SIG-M5 (cell line): ENCODE data around the gene CHRNA3.
A peak's percentile ranks its signal among the peaks of the same experiment; 100 is the strongest.

Experiments
- DNase-seq: peaks from one replicate; lab custom pipeline; 2025; lab: John Stamatoyannopoulos, UW

Gene CHRNA3

GRCh38 chr15:78636378-78636859, 15.6 kb upstream of the CHRNA3 start:
- DNase-seq: no peak

- DNase-seq: no peak
Measured at GRCh38 chr15:78635346-78635745, 14.6 kb upstream of the CHRNA3 start.

GRCh38 chr15:78634210-78635145, 13.7 kb upstream of the CHRNA3 start:
- no peak for DNase-seq

- no peak for DNase-seq
Measured at GRCh38 chr15:78633348-78633747, 12.6 kb upstream of the CHRNA3 start.

GRCh38 chr15:78630886-78631633, 10.3 kb upstream of the CHRNA3 start:
- no peak for DNase-seq

- no peak for DNase-seq
Measured at GRCh38 chr15:78629716-78630065, 8.9 kb upstream of the CHRNA3 start.

GRCh38 chr15:78629031-78629715, 8.4 kb upstream of the CHRNA3 start:
- DNase-seq: no peak

- no peak for DNase-seq
Measured at GRCh38 chr15:78628227-78628626, 7.4 kb upstream of the CHRNA3 start.

- no peak for DNase-seq
Measured at GRCh38 chr15:78627348-78627747, 6.6 kb upstream of the CHRNA3 start.

GRCh38 chr15:78626381-78626995, 5.7 kb upstream of the CHRNA3 start:
- no peak for DNase-seq

- no peak for DNase-seq
Measured at GRCh38 chr15:78625606-78626280, 4.9 kb upstream of the CHRNA3 start.

- no peak for DNase-seq
Measured at GRCh38 chr15:78624651-78625590, 4.1 kb upstream of the CHRNA3 start.

- DNase-seq: no peak
Measured at GRCh38 chr15:78623786-78624497, 3.1 kb upstream of the CHRNA3 start.

- no peak for DNase-seq
Measured at GRCh38 chr15:78621810-78622402, 1.1 kb upstream of the CHRNA3 start.

- no peak for DNase-seq
Measured at GRCh38 chr15:78620021-78620526, 722 bp downstream of the CHRNA3 start.

- no peak for DNase-seq
Measured at GRCh38 chr15:78619022-78619950, 1.5 kb downstream of the CHRNA3 start.

GRCh38 chr15:78618490-78618934, 2.3 kb downstream of the CHRNA3 start:
- peak; percentile 25 for DNase-seq

GRCh38 chr15:78618064-78618463, 2.7 kb downstream of the CHRNA3 start:
- no peak for DNase-seq
